ENCODE results near the gene TIAM2.

GRCh38 chr6:154998855-154999254 is 3.7 kb downstream of the TIAM2 start:
- TF ChIP-seq CTCF (IDR thresholded peaks at IDR 0.05; ENCODE audit: insufficient read depth, low read length) (no peak), REST (IDR thresholded peaks at IDR 0.05; ENCODE audit: insufficient replicate concordance, low read depth) (no peak), POLR2AphosphoS5 (IDR thresholded peaks at IDR 0.05; ENCODE audit: low read depth) (no peak), GABPA (IDR thresholded peaks at IDR 0.05; ENCODE audit: low read depth) (no peak)
